ENCODE data around the gene HMCN2. TPM values are rescaled to one million over a fixed set of nuclear protein-coding genes. Genes with fewer than 3 reads are reported as not detected.

The HMCN2 gene
- total RNA-seq, 2 experiments from 2014 or later = not detected

- CTCF ChIA-PET (ENCODE audit: unreplicated experiment) = no interaction called here
- TF ChIP-seq CTCF (conservative IDR thresholded peaks at IDR 0.05; ENCODE audit: low read length) = no peak
- TF ChIP-seq EZH2phosphoT487 (IDR thresholded peaks at IDR 0.05; ENCODE audit: borderline replicate concordance, low read depth, low read length) = no peak
Measured at GRCh38 chr9:130363755-130364404, 98.3 kb downstream of the HMCN2 start.

GRCh38 chr9:130364619-130365322, 99.2 kb downstream of the HMCN2 start:
- no TSS peak for BruUV-seq (replicated peaks)
- Histone ChIP-seq H3K4me1 (ENCODE audit: insufficient read depth, low read length, poor library complexity, severe bottlenecking) (no peaks in the 10 kb centered on the region), H3K27ac (ENCODE audit: low read depth, low read length, poor library complexity, severe bottlenecking) (no peak overlapping the region), H3K36me3 (ENCODE audit: insufficient read depth, low read length) (no peaks in the 10 kb centered on the region), H3K4me2 (ENCODE audit: low read length) (no peak overlapping the region), H2AFZ (ENCODE audit: low read length) (no peak overlapping the region), H4K20me1 (ENCODE audit: insufficient read depth, low read length) (no peaks in the 10 kb centered on the region), H3K9me3 (ENCODE audit: low read length) (no peaks in the 10 kb centered on the region), H3K4me3 (ENCODE audit: low read depth, low read length, poor library complexity, severe bottlenecking) (no peak overlapping the region), H3K79me2 (ENCODE audit: insufficient read depth, low read depth, low read length) (no peaks in the 10 kb centered on the region), H3K9me2 (ENCODE audit: insufficient read depth, low read length) (no peaks in the 10 kb centered on the region)
- no peak for DNase-seq (ENCODE audit: low spot score)
- ChIA-PET CTCF (ENCODE audit: unreplicated experiment) (no interaction called here), POLR2A (interaction anchor here (0.6 kb wide), 1 partner anchor 152 kb away, joined by 3 read pairs; no protein-coding TSS in a partner anchor)
- TF ChIP-seq EZH2phosphoT487 (IDR thresholded peaks at IDR 0.05; ENCODE audit: borderline replicate concordance, low read depth, low read length) = no peak
- TF ChIP-seq CTCF (conservative IDR thresholded peaks at IDR 0.05; ENCODE audit: low read length) = no peak
- intact Hi-C loops (cut with micrococcal nuclease; ENCODE audit: unreplicated experiment) = no loop called here

More at GRCh38 chr9:130363755-130364404, 98.3 kb downstream of the HMCN2 start:
- POLR2A ChIA-PET = interaction anchor here (0.6 to 0.9 kb wide), 4 partner anchors 10 to 1221 kb away, joined by 3 to 5 read pairs (median 4); no protein-coding TSS in a partner anchor
- H3K4me3 ChIP-seq (ENCODE audit: low read depth, low read length, poor library complexity, severe bottlenecking) = no peak overlapping the region
- no peaks in the 10 kb centered on the region for H3K36me3 ChIP-seq (ENCODE audit: insufficient read depth, low read length)
- H3K4me1 ChIP-seq (ENCODE audit: insufficient read depth, low read length, poor library complexity, severe bottlenecking) = no peaks in the 10 kb centered on the region
- H4K20me1 ChIP-seq (ENCODE audit: insufficient read depth, low read length) = no peaks in the 10 kb centered on the region
- H3K4me2 ChIP-seq (ENCODE audit: low read length) = no peak overlapping the region
- no peak overlapping the region for H2AFZ ChIP-seq (ENCODE audit: low read length)
- intact Hi-C loops (cut with micrococcal nuclease; ENCODE audit: unreplicated experiment) = no loop called here
- H3K27ac ChIP-seq (ENCODE audit: low read depth, low read length, poor library complexity, severe bottlenecking) = no peak overlapping the region
- no TSS peak for BruUV-seq (replicated peaks)
- H3K9me3 ChIP-seq (ENCODE audit: low read length) = no peaks in the 10 kb centered on the region
- DNase-seq (ENCODE audit: low spot score) = no peak
- no peaks in the 10 kb centered on the region for H3K79me2 ChIP-seq (ENCODE audit: insufficient read depth, low read depth, low read length)
- H3K9me2 ChIP-seq (ENCODE audit: insufficient read depth, low read length) = no peaks in the 10 kb centered on the region

GRCh38 chr9:130365323-130365721, 99.8 kb downstream of the HMCN2 start:
- no peak overlapping the region for H2AFZ ChIP-seq (ENCODE audit: low read length)
- CTCF ChIA-PET (ENCODE audit: unreplicated experiment) = no interaction called here
- no peaks in the 10 kb centered on the region for H3K79me2 ChIP-seq (ENCODE audit: insufficient read depth, low read depth, low read length)
- no peaks in the 10 kb centered on the region for H4K20me1 ChIP-seq (ENCODE audit: insufficient read depth, low read length)
- no peaks in the 10 kb centered on the region for H3K9me3 ChIP-seq (ENCODE audit: low read length)
- no peak overlapping the region for H3K4me2 ChIP-seq (ENCODE audit: low read length)
- intact Hi-C loops (cut with micrococcal nuclease; ENCODE audit: unreplicated experiment) = no loop called here
- no peak for DNase-seq (ENCODE audit: low spot score)
- no peak overlapping the region for H3K27ac ChIP-seq (ENCODE audit: low read depth, low read length, poor library complexity, severe bottlenecking)
- TF ChIP-seq CTCF (conservative IDR thresholded peaks at IDR 0.05; ENCODE audit: low read length) (no peak), EZH2phosphoT487 (IDR thresholded peaks at IDR 0.05; ENCODE audit: borderline replicate concordance, low read depth, low read length) (no peak)
- POLR2A ChIA-PET = no interaction called here
- H3K4me1 ChIP-seq (ENCODE audit: insufficient read depth, low read length, poor library complexity, severe bottlenecking) = no peaks in the 10 kb centered on the region
- no TSS peak for BruUV-seq (replicated peaks)
- H3K9me2 ChIP-seq (ENCODE audit: insufficient read depth, low read length) = no peaks in the 10 kb centered on the region
- H3K36me3 ChIP-seq (ENCODE audit: insufficient read depth, low read length) = no peaks in the 10 kb centered on the region
- no peak overlapping the region for H3K4me3 ChIP-seq (ENCODE audit: low read depth, low read length, poor library complexity, severe bottlenecking)

Measured in OCI-LY7 (cell line).